ENCODE measurements around the gene LAMTOR1. TPM values are rescaled to one million over a fixed set of nuclear protein-coding genes. Genes with fewer than 3 reads are reported as not detected.

Gene LAMTOR1
- total RNA-seq, 1 donor from 2014 or later: 79.2 TPM

- FAIRE-seq (no peak), DNase-seq (ENCODE audit: low read depth) (peak; percentile 61)
- Histone ChIP-seq H3K36me3 (ENCODE audit: control insufficient read depth, insufficient read depth, low read length) (peaks cover 2% of the 10 kb centered on the region), H3K4me3 (ENCODE audit: low read depth, low read length) (no peak overlapping the region), H3K27me3 (ENCODE audit: control insufficient read depth, insufficient read depth, low read length) (no peaks in the 10 kb centered on the region)
- TF ChIP-seq CTCF (IDR thresholded peaks at IDR 0.05; ENCODE audit: insufficient read depth, low read length, severe bottlenecking): no peak
These were observed 44.6 kb downstream of the LAMTOR1 start for GRCh38 chr11:72058416-72059034.

- Histone ChIP-seq H3K4me3 (ENCODE audit: low read depth, low read length) (no peak overlapping the region), H3K27me3 (ENCODE audit: control insufficient read depth, insufficient read depth, low read length) (no peaks in the 10 kb centered on the region), H3K36me3 (ENCODE audit: control insufficient read depth, insufficient read depth, low read length) (peaks cover 3% of the 10 kb centered on the region)
- FAIRE-seq (no peak), DNase-seq (ENCODE audit: low read depth) (no peak)
- TF ChIP-seq CTCF (IDR thresholded peaks at IDR 0.05; ENCODE audit: insufficient read depth, low read length, severe bottlenecking): no peak
These were observed 54.2 kb downstream of the LAMTOR1 start for GRCh38 chr11:72048766-72049460.

Other genes starting within 250 kb of the LAMTOR1 start
- gene DEFB131B, start 224.8 kb downstream of the LAMTOR1 start, total RNA-seq: not detected in 2 replicates
- gene XNDC1N, start 174.7 kb downstream of the LAMTOR1 start, total RNA-seq: 5.9 and 6.1 TPM in 2 replicates
- gene RNF121, start 174.3 kb downstream of the LAMTOR1 start, total RNA-seq: 28.5 and 32.6 TPM in 2 replicates
- 1.4 and 2.1 TPM in 2 replicates for gene IL18BP, start 104.4 kb downstream of the LAMTOR1 start, total RNA-seq
- 52.7 and 79.1 TPM in 2 replicates for gene NUMA1, start 22.8 kb downstream of the LAMTOR1 start, total RNA-seq
- 2.6 and 3.2 TPM in 2 replicates for gene LRRC51, start 22.4 kb downstream of the LAMTOR1 start, total RNA-seq
- not detected in 2 replicates for gene TOMT, start 2.6 kb upstream of the LAMTOR1 start, total RNA-seq
- gene ANAPC15, start 9.4 kb upstream of the LAMTOR1 start, total RNA-seq: 19.0 and 32.5 TPM in 2 replicates
- gene FOLR3, start 32.4 kb upstream of the LAMTOR1 start, total RNA-seq: 11.3 and 26.4 TPM in 2 replicates
- gene FOLR1, start 88.8 kb upstream of the LAMTOR1 start, total RNA-seq: 0.53 and 1.3 TPM in 2 replicates
- not detected in 2 replicates for gene FOLR2, start 113.5 kb upstream of the LAMTOR1 start, total RNA-seq
- 12.6 and 24.6 TPM in 2 replicates for gene INPPL1, start 121.5 kb upstream of the LAMTOR1 start, total RNA-seq
- not detected in 2 replicates for gene PHOX2A, start 140.9 kb upstream of the LAMTOR1 start, total RNA-seq

All from bronchial epithelial cell (primary cell).